Measurements from ENCODE around the gene SLC7A7. TPM values are rescaled to one million over a fixed set of nuclear protein-coding genes. Genes with fewer than 3 reads are reported as not detected.

The SLC7A7 gene
- total RNA-seq, 2 experiments from 2014 or later: 0.89 to 1.1 TPM

- Mint-ChIP-seq H3K4me3 (no peak overlapping the region), H3K27ac (no peak overlapping the region), H3K36me3 (ENCODE audit: low read depth) (no peaks in the 10 kb centered on the region), H3K27me3 (peaks cover 19% of the 10 kb centered on the region), H3K4me1 (ENCODE audit: low read depth) (peaks cover 2% of the 10 kb centered on the region), H3K9me3 (no peaks in the 10 kb centered on the region)
- POLR2A ChIA-PET: no interaction called here
- H3K9me3 ChIP-seq (ENCODE audit: control insufficient read depth in 1 of 2, insufficient read depth in 1 of 2, low read length in 2 of 2): no peaks in the 10 kb centered on the region
- ATAC-seq (ENCODE audit: poor library complexity): no peak
- intact Hi-C loops (cut with DNase I, micrococcal nuclease): no loop called here
- H3K36me3 ChIP-seq (ENCODE audit: insufficient read depth, low read length): no peaks in the 10 kb centered on the region
- peaks cover 7% of the 10 kb centered on the region for H3K4me1 ChIP-seq (ENCODE audit: insufficient read depth, low read length)
- TF ChIP-seq CTCF (IDR thresholded peaks at IDR 0.05): no peak
- H3K27me3 ChIP-seq (ENCODE audit: control insufficient read depth in 1 of 2, insufficient read depth in 2 of 2, low read length in 2 of 2): peaks cover 0 to 2% of the 10 kb centered on the region in 2 experiments
- peak in 2 of 14 experiments; percentile 50 to 62 for DNase-seq
- H3K27ac ChIP-seq (ENCODE audit: low read depth in 1 of 2, low read length in 2 of 2): no peak overlapping the region
- no peak overlapping the region for H3K4me3 ChIP-seq (ENCODE audit: low read length)
- CTCF ChIA-PET: no interaction called here
Measured at GRCh38 chr14:22847661-22848341, 32.6 kb upstream of the SLC7A7 start.

GRCh38 chr14:22846811-22847307 lies 31.6 kb upstream of the SLC7A7 start:
- peaks cover 5% of the 10 kb centered on the region for H3K4me1 ChIP-seq (ENCODE audit: insufficient read depth, low read length)
- Mint-ChIP-seq H3K4me3 (no peak overlapping the region), H3K27ac (no peak overlapping the region), H3K27me3 (peaks cover 19% of the 10 kb centered on the region), H3K4me1 (ENCODE audit: low read depth) (no peaks in the 10 kb centered on the region), H3K9me3 (no peaks in the 10 kb centered on the region), H3K36me3 (ENCODE audit: low read depth) (no peaks in the 10 kb centered on the region)
- no peak overlapping the region for H3K4me3 ChIP-seq (ENCODE audit: low read length)
- intact Hi-C loops (cut with DNase I, micrococcal nuclease): no loop called here
- CTCF ChIA-PET: no interaction called here
- no peaks in the 10 kb centered on the region for H3K9me3 ChIP-seq (ENCODE audit: control insufficient read depth in 1 of 2, insufficient read depth in 1 of 2, low read length in 2 of 2)
- no peak for ATAC-seq (ENCODE audit: poor library complexity)
- H3K36me3 ChIP-seq (ENCODE audit: insufficient read depth, low read length): no peaks in the 10 kb centered on the region
- no peak for DNase-seq
- no peak for TF ChIP-seq CTCF (IDR thresholded peaks at IDR 0.05)
- no peak overlapping the region for H3K27ac ChIP-seq (ENCODE audit: low read depth in 1 of 2, low read length in 2 of 2)
- POLR2A ChIA-PET: no interaction called here
- peaks cover 0 to 2% of the 10 kb centered on the region in 2 experiments for H3K27me3 ChIP-seq (ENCODE audit: control insufficient read depth in 1 of 2, insufficient read depth in 2 of 2, low read length in 2 of 2)

- DNase-seq (no peak), ATAC-seq (ENCODE audit: poor library complexity) (no peak)
- no peak for TF ChIP-seq CTCF (IDR thresholded peaks at IDR 0.05)
- Mint-ChIP-seq H3K27ac (no peak overlapping the region), H3K9me3 (no peaks in the 10 kb centered on the region), H3K4me1 (ENCODE audit: low read depth) (no peaks in the 10 kb centered on the region), H3K4me3 (no peak overlapping the region), H3K36me3 (ENCODE audit: low read depth) (no peaks in the 10 kb centered on the region), H3K27me3 (peaks cover 24% of the 10 kb centered on the region)
- intact Hi-C loops (cut with DNase I, micrococcal nuclease): no loop called here
- H3K27ac ChIP-seq (ENCODE audit: low read depth in 1 of 2, low read length in 2 of 2): no peak overlapping the region
- H3K9me3 ChIP-seq (ENCODE audit: control insufficient read depth in 1 of 2, insufficient read depth in 1 of 2, low read length in 2 of 2): no peaks in the 10 kb centered on the region
- H3K27me3 ChIP-seq (ENCODE audit: control insufficient read depth in 1 of 2, insufficient read depth in 2 of 2, low read length in 2 of 2): peaks cover 0 to 6% of the 10 kb centered on the region in 2 experiments
- no peaks in the 10 kb centered on the region for H3K4me1 ChIP-seq (ENCODE audit: insufficient read depth, low read length)
- no peak overlapping the region for H3K4me3 ChIP-seq (ENCODE audit: low read length)
- ChIA-PET CTCF (no interaction called here), POLR2A (interaction anchor here (0.7 kb wide), 1 partner anchor 17 kb away, joined by 3 read pairs; no protein-coding TSS in a partner anchor)
- no peaks in the 10 kb centered on the region for H3K36me3 ChIP-seq (ENCODE audit: insufficient read depth, low read length)
Measured at GRCh38 chr14:22845821-22846625, 30.8 kb upstream of the SLC7A7 start.

Data from CD4-positive, alpha-beta T cell (primary cell).